HCT116 (cell line): Measurements from ENCODE around the gene SLC8A1. TPM values are rescaled to one million over a fixed set of nuclear protein-coding genes. Genes with fewer than 3 reads are reported as not detected.

Experiments used
- ATAC-seq: fragments of 200-7000 bp; cut with Tn5 transposase; 2 replicates; pipeline ENCODE4 v1.9.1; 2020; ENCODE audit warnings: mild to moderate bottlenecking, moderate library complexity
- BruUV-seq: library from RNA; stranded (reverse); fragments of 400-500 nt; replicated peaks from 2 replicates; lab custom pipeline; 2021; lab: Mats Ljungman, UMichigan
- CTCF ChIA-PET: fragments of 300-600 bp; sonication (Branson Sonifier 250); formaldehyde crosslinking; loops from one replicate; lab custom pipeline; 2021; ENCODE audit warnings: antibody characterized with exemption; lab: Charles Lee
- POLR2A ChIA-PET: fragments of 300-600, 350-600 bp; sonication (Branson Sonifier 250); formaldehyde crosslinking; loops from one replicate; lab custom pipeline; 2021; ENCODE audit warnings: antibody characterized with exemption; lab: Charles Lee
- RAD21 ChIA-PET, 2 experiments: fragments of 300-600 bp; sonication (Branson Sonifier 250); formaldehyde crosslinking; loops; one replicate each; lab custom pipeline; 2023; ENCODE audit warnings: low total read pairs in 2 of 2; ENCODE audit not compliant: uncharacterized antibody in 2 of 2, unreplicated experiment in 2 of 2, low non-redundant PET in 1 of 2; lab: Charles Lee
- DNase-seq: peaks from one replicate; pipeline ENCODE4 v3.0.0-alpha.2; 2010; ENCODE audit warnings: low read depth, low spot score
- H2AFZ ChIP-seq: fragments of 200-600 bp; shearing (Covaris generic), sonication (generic); 2 replicates; pipeline ENCODE4 v1.6.1; 2017; ENCODE audit warnings: low read depth, mixed run types, mixed read lengths, antibody characterized with exemption, low read length; ENCODE audit not compliant: poor library complexity, severe bottlenecking
- H3K27ac ChIP-seq: 2 replicates; pipeline ENCODE4 v1.5.1; 2012; ENCODE audit warnings: low read depth, low read length
- H3K27me3 ChIP-seq: fragments of 200-600 bp; sonication (generic); 2 replicates; pipeline ENCODE4 v1.6.1; 2016; ENCODE audit warnings: mixed run types, low read length, mixed read lengths; ENCODE audit not compliant: insufficient read depth
- H3K36me3 ChIP-seq, 2 experiments: fragments of 200-500 bp in 1 of 2; fragments of 200-600 bp in 1 of 2; sonication (Bioruptor generic) in 1 of 2; sonication (generic) in 1 of 2; 2 replicates each; pipeline versions ENCODE4 v1.5.1 to v1.6.1; 2014 to 2016; ENCODE audit warnings: low read length in 2 of 2, inconsistent platforms in 1 of 2, mixed read lengths in 1 of 2, mixed run types in 1 of 2; ENCODE audit not compliant: insufficient read depth in 2 of 2, control insufficient read depth in 1 of 2
- H3K4me1 ChIP-seq, 2 experiments: fragments of 200-600 bp in 1 of 2; sonication (generic) in 1 of 2; 2 replicates each; pipeline versions ENCODE4 v1.5.1 to v1.6.1; 2012 to 2017; ENCODE audit warnings: low read length in 2 of 2, inconsistent platforms in 1 of 2, mild to moderate bottlenecking in 1 of 2, mixed read lengths in 1 of 2, mixed run types in 1 of 2, moderate library complexity in 1 of 2; ENCODE audit not compliant: insufficient read depth in 2 of 2, control insufficient read depth in 1 of 2
- H3K4me2 ChIP-seq: fragments of 200-600 bp; sonication (generic); 2 replicates; pipeline ENCODE4 v1.6.1; 2017; ENCODE audit warnings: mixed run types, low read length, mixed read lengths
- H3K4me3 ChIP-seq, 2 experiments: fragments of 200-600 bp in 1 of 2; sonication (generic) in 1 of 2; replicated peaks in 1 of 2; 2 replicates each; pipeline ENCODE4 v1.5.1; 2011 to 2016; ENCODE audit warnings: low read length in 2 of 2, control low read depth in 1 of 2, low read depth in 1 of 2, mild to moderate bottlenecking in 1 of 2, mixed read lengths in 1 of 2, mixed run types in 1 of 2
- H3K79me2 ChIP-seq: fragments of 200-600 bp; sonication (generic); 2 replicates; pipeline ENCODE4 v1.6.1; 2017; ENCODE audit warnings: mild to moderate bottlenecking, mixed run types, low read length, moderate library complexity, mixed read lengths; ENCODE audit not compliant: insufficient read depth
- H3K9ac ChIP-seq: fragments of 200-600 bp; sonication (generic); 2 replicates; pipeline ENCODE4 v1.6.1; 2016; ENCODE audit warnings: low read length, mixed read lengths
- H3K9me2 ChIP-seq: fragments of 200-600 bp; sonication (generic), shearing (Covaris generic); 2 replicates; pipeline ENCODE4 v1.6.1; 2017; ENCODE audit warnings: mixed run types, mild to moderate bottlenecking, moderate library complexity; ENCODE audit not compliant: insufficient read depth
- H3K9me3 ChIP-seq, 2 experiments: fragments of 200-500 bp in 1 of 2; fragments of 200-600 bp in 1 of 2; sonication (Bioruptor generic) in 1 of 2; sonication (generic) in 1 of 2; 2 replicates each; pipeline ENCODE4 v1.6.1; 2014 to 2017; ENCODE audit warnings: low read length in 2 of 2, mixed read lengths in 2 of 2, inconsistent platforms in 1 of 2, low read depth in 1 of 2, mild to moderate bottlenecking in 1 of 2, mixed run types in 1 of 2, moderate library complexity in 1 of 2; ENCODE audit not compliant: control insufficient read depth in 1 of 2, insufficient read depth in 1 of 2
- H4K20me1 ChIP-seq: fragments of 200-600 bp; sonication (generic), shearing (Covaris generic); 2 replicates; pipeline ENCODE4 v1.6.1; 2017; ENCODE audit warnings: mixed run types, mild to moderate bottlenecking, moderate library complexity; ENCODE audit not compliant: insufficient read depth
- CBX3 ChIP-seq: IDR thresholded peaks from 2 replicates; pipeline ENCODE4 v1.6.1; 2012; ENCODE audit warnings: low read depth
- CEBPB ChIP-seq: IDR thresholded peaks from 2 replicates; pipeline ENCODE4 v1.6.1; 2012; ENCODE audit warnings: low read depth
- CTCF ChIP-seq, 3 experiments: fragments of 200-600 bp in 1 of 3; sonication (generic) in 1 of 3; IDR thresholded peaks in 2 of 3; conservative IDR thresholded peaks in 1 of 3; 2 replicates each; pipeline ENCODE4 v1.5.1; 2012 to 2017; ENCODE audit warnings: low read depth in 2 of 3, low read length in 2 of 3, antibody characterized with exemption in 1 of 3, borderline replicate concordance in 1 of 3, control low read depth in 1 of 3, mild to moderate bottlenecking in 1 of 3, mixed read lengths in 1 of 3, mixed run types in 1 of 3, moderate library complexity in 1 of 3; ENCODE audit not compliant: insufficient read depth in 1 of 3
- EGR1 ChIP-seq: IDR thresholded peaks from 2 replicates; pipeline ENCODE4 v1.6.1; 2012; ENCODE audit warnings: low read depth
- ELF1 ChIP-seq: IDR thresholded peaks from 2 replicates; pipeline ENCODE4 v1.6.1; 2012; ENCODE audit warnings: low read depth, borderline replicate concordance
- POLR2A ChIP-seq: IDR thresholded peaks from 2 replicates; pipeline ENCODE4 v1.7.0; 2011; ENCODE audit warnings: borderline replicate concordance; ENCODE audit not compliant: insufficient read depth, insufficient read length; ENCODE audit errors: extremely low read depth
- POLR2AphosphoS5 ChIP-seq: IDR thresholded peaks from 2 replicates; pipeline ENCODE4 v1.6.1; 2011; ENCODE audit warnings: mild to moderate bottlenecking, low read depth, low read length, moderate library complexity
- RAD21 ChIP-seq: IDR thresholded peaks from 2 replicates; pipeline ENCODE4 v1.6.1; 2012; ENCODE audit warnings: low read depth, mild to moderate bottlenecking
- REST ChIP-seq: IDR thresholded peaks from 2 replicates; pipeline ENCODE4 v1.6.1; 2012; ENCODE audit warnings: low read depth
- SIN3A ChIP-seq: IDR thresholded peaks from 2 replicates; pipeline ENCODE4 v1.6.1; 2012; ENCODE audit warnings: low read depth
- SP1 ChIP-seq: IDR thresholded peaks from 2 replicates; pipeline ENCODE4 v1.6.1; 2012; ENCODE audit warnings: low read depth
- SRF ChIP-seq: IDR thresholded peaks from 2 replicates; pipeline ENCODE4 v1.6.1; 2012; ENCODE audit warnings: low read depth
- YY1 ChIP-seq: IDR thresholded peaks from 2 replicates; pipeline ENCODE4 v1.6.1; 2011; ENCODE audit warnings: low read length, low read depth, moderate library complexity, mild to moderate bottlenecking; ENCODE audit not compliant: insufficient replicate concordance; ENCODE audit errors: extremely low read depth
- ZNF274 ChIP-seq: fragments of 200-500 bp; sonication (Bioruptor generic); IDR thresholded peaks from 2 replicates; pipeline ENCODE4 v1.6.1; 2014; ENCODE audit warnings: mild to moderate bottlenecking, low read depth, low read length, inconsistent platforms
- intact Hi-C: fragments of 100-400 bp; cut with micrococcal nuclease; formaldehyde crosslinking; loops from 2 replicates; pipeline ENCODE4 v1.10.0; 2022
- total RNA-seq: library from RNA; stranded (reverse); gene quantifications from one replicate; pipeline ENCODE4 v1.2.1, GENCODE V29; 2021; ENCODE audit not compliant: unreplicated experiment

The SLC8A1 gene
- total RNA-seq, 1 experiment from 2014 or later = 0.07 TPM

- H3K27ac ChIP-seq = no peak overlapping the region
- POLR2A ChIA-PET = no interaction called here
- RAD21 ChIA-PET = no interaction called here
- intact Hi-C loops = no loop called here
- no peaks in the 10 kb centered on the region for H3K79me2 ChIP-seq
- no peaks in the 10 kb centered on the region for H3K9me3 ChIP-seq
- no peak overlapping the region for H3K4me2 ChIP-seq
- no peak overlapping the region for H2AFZ ChIP-seq
- peaks cover 52% of the 10 kb centered on the region for H3K27me3 ChIP-seq
- H3K4me1 ChIP-seq = no peaks in the 10 kb centered on the region
- BruUV-seq = no TSS peak
- CTCF ChIA-PET = no interaction called here
- DNase-seq (no peak), ATAC-seq (no peak)
- no peak overlapping the region for H3K9ac ChIP-seq
- H4K20me1 ChIP-seq = no peaks in the 10 kb centered on the region
- H3K36me3 ChIP-seq = no peaks in the 10 kb centered on the region
- TF ChIP-seq POLR2AphosphoS5 (no peak), ELF1 (no peak), YY1 (no peak), RAD21 (no peak), EGR1 (no peak), REST (no peak), CBX3 (no peak), CTCF (IDR thresholded peaks at IDR 0.05 in 2 of 3, conservative IDR thresholded peaks at IDR 0.05 in 1 of 3; ENCODE audit: borderline replicate concordance in 1 of 3, insufficient read depth in 1 of 3, low read depth in 2 of 3, low read length in 2 of 3) (no peak), POLR2A (no peak), SIN3A (no peak), SRF (no peak), ZNF274 (no peak), CEBPB (no peak), SP1 (no peak)
- H3K4me3 ChIP-seq = no peak overlapping the region
- no peaks in the 10 kb centered on the region for H3K9me2 ChIP-seq
These were observed 328.6 kb downstream of the SLC8A1 start for GRCh38 chr2:40123326-40123725.
